HG03280 (cell line): ENCODE results near the gene SLC9A1.

Source experiments
- ATAC-seq: cut with Tn5 transposase; IDR thresholded peaks from one replicate; pipeline ENCODE4 v1.9.1; 2021; ENCODE audit warnings: mild to moderate bottlenecking, moderate library complexity; ENCODE audit not compliant: unreplicated experiment

The SLC9A1 gene

DNA sequence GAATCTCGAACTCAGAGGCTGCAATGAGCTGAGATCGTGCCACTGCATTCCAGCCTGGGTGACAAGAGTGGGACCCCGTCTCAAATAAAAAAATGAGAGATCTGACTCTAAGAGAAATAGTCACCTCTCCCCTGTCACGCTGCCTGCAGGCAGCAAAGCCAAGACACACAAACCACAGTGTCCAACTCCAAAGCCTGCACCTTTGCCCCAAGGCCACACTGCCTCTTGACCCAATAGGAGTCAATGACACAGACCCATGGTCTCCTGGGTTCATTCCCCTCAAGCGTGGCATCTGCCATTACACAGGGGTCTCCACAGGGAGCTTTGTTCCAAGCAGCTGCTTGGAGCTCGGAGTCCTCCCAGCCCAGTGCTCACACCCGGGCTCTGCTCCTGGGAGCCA lies 46.3 kb downstream of the SLC9A1 start:
- no peak for ATAC-seq

DNA sequence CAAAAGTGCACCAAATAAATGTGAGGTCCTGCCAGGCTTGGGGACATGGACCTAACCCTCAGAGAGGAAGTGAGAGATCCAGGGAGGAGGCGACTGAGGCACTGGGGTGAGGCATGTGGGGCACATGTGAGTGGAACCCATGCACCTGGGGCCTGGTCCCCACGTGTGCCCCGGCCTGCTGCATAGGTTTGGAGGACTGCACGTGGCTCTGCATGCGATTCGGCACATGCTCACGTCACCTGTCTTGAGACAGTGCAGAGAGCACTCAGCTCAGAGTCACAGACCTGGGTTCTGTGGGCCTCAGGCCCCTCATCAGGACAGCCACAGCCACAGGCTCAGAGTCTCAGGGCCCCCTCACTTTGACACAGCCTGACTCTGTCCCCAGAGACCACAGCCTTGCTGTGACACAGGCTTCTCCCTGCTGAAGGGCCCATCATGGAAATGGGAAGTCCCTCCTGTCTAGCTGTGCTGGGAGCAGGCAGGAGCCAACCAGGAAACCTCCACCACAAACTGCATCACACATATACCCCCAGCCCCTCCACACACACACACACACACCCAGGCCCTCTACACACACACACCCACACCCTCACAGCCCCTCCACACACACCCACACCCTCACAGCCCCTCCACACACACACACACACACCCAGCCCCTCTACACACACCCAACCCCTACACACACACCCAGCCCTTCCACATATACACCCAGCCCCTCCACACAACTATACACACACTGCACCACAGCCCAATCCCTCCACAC lies 48.2 kb downstream of the SLC9A1 start:
- no peak for ATAC-seq

DNA sequence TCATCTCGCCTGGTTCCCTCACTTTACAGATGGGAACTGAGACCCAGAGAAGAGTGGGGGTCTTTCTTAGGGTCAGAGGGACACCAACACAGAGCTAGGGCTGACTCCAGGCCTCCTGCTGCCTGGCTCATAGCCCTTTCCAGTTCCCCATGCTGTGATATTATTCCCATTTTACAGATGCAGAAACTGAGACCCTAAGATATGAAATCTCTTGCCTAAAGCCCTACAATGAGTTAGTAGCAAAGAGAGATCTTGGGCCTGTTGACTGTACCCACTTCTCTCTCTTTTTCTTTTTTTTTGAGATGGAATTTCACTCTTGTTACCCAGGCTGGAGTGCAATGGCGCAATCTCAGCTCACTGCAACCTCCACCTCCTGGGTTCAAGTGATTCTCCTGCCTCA lies 49.9 kb downstream of the SLC9A1 start:
- no peak for ATAC-seq

DNA sequence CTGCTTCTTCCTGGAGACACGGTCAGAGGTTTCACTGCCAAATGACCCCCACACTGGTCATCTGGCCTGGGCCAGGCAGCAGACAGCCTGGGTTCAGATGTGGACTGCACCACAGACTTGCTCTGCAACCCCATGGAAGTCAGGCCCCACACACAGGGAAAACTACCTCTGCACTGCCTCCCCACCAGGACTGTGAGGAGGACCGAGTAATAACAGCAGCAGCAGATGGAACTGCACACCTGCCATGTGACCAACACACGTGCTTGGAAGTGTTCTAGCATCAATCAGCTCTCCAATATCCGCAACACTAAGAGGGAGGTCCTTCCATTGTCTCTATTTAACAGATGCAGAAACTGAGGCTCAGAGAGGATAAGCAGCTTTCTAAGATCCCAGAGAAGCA lies 51.4 kb downstream of the SLC9A1 start:
- ATAC-seq: no peak

DNA sequence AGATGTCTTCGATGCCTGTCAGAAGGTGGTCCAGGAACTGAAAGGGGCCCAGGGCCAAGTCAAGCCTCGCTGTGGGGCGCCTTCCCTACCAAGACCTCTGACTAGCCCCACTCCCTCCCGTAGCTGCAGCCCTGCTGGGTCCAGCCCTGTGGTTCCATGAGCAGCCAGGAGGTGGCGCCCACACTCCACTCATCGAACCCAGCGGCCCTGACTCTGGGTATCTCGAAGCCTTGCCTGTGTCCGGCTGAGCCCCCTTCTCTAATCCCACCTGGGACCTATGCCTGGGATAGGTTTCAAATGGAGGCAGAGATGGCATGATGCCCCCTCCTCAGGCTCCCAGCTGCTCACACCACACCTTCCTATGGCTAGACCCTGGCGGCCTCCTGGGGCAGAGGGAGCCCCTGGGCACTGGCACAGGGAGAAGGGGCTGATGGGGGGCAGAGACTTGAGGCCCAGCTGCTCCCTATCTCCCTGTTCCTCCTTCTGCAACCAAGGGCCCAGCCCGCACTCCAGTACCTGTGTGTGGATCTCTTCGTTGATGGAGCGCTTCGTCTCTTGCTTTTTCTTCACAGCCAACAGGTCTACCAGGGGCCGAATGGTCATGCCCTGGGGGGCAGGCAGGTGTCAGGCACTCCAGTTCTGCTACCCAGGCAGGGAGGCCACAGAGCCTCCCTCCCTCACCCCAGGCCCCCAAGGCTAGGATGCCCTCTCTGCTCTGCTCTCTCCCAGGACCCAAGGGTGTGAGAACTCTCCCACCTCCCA lies 52.0 kb downstream of the SLC9A1 start:
- no peak for ATAC-seq

DNA sequence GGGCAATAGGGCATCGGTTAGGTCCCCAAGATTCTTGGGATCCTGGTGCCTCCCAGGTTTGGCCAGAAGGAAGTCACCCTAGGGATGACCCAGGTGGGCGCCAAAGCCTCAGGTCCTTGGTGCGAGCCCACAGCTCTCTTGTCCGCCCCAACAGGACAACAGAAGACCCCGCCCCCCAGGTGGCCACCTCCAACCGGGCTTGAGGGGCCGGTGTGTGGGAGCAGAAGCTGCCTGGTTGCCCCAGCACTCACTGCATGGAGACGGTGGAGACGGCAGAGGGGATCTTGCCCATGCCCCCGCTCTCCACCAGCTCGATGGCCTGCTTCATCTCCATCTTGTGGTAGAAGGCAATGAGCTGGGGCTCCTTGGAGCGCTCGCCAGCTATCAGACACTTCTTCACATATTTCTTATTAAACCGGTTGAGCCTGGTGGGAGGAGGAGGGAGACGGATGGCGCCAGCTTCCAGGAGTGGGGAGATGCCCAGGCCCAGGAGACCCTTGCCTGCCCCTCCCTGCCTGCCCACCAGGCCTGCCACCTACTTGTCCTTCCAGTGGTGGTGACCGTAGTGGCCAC lies 52.7 kb downstream of the SLC9A1 start:
- no peak for ATAC-seq

DNA sequence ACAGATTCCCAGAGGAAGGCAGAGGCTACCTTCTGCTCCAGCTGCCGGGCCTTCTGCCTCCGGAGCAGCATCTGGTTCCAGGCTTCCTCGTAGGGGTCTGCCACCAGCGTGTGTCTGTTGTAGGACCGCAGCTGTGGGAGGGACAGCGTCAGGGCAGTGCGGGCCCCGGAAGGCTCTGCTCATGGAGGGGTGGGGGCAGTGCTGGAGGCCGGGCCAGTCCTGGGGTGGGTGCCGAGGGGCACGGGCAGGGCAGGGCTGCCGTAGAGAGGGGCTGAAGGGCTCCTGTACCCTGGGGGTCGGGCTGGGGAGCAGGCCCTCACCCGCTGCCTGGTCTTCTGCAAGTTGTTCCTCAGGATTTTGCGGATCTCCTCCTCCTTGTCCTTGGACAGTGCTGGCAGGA lies 53.2 kb downstream of the SLC9A1 start:
- ATAC-seq: no peak

DNA sequence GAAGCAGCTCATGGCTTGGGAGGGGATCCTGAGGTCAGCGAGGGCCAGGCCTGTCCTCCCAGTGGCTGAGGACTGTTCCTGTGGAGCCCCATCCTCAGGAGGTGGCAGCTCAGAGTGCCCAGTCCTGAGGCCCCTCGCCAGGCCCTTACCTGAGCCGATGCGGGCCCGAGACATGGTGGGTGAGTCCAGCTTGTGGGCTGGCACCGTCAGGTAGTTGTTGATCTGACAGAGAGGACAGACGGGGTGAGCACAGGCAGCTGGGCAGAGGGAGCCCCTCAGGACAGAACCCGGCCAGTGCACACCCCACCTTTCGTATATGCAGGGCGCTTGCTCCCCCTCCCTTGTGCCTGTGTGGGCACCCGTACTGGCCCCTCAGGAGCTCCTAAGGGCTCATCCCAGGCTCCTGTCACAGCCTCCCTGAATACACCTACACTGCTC lies 53.9 kb downstream of the SLC9A1 start:
- ATAC-seq: no peak

DNA sequence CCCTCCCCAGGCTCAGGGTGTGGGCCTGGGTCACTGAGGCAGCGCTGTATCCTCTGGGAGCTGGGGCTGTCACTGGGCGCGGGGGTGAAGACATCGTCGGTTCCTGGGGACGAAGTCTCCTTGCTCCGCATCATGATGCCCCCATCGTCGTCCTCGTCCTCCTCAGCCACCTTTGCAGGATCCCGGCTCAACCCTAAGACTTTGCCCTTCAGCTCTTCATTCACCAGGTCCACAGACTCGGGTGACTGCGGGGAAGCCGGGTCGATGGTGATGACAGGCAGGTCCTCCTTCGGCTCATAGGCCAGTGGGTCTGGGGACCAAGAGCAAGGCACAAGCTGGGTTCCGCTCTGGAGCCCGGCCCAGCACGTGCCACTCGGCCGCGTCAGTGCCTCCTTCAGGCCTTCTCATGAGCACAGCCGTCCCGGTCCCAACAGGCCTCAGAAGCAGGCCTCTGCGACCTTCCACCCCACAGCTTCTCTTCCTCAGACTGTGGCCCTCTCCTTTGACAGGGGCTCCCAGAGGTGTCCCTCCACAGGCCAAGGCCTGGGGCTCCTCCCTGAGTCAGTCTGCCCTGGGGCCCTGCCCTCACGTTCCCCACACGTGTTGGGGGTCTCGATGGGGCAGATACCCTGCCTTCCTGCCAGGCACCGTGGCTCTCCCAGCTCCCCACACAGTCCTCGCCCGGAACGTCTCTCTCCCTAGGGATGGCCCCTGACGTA lies 54.4 kb downstream of the SLC9A1 start:
- no peak for ATAC-seq

DNA sequence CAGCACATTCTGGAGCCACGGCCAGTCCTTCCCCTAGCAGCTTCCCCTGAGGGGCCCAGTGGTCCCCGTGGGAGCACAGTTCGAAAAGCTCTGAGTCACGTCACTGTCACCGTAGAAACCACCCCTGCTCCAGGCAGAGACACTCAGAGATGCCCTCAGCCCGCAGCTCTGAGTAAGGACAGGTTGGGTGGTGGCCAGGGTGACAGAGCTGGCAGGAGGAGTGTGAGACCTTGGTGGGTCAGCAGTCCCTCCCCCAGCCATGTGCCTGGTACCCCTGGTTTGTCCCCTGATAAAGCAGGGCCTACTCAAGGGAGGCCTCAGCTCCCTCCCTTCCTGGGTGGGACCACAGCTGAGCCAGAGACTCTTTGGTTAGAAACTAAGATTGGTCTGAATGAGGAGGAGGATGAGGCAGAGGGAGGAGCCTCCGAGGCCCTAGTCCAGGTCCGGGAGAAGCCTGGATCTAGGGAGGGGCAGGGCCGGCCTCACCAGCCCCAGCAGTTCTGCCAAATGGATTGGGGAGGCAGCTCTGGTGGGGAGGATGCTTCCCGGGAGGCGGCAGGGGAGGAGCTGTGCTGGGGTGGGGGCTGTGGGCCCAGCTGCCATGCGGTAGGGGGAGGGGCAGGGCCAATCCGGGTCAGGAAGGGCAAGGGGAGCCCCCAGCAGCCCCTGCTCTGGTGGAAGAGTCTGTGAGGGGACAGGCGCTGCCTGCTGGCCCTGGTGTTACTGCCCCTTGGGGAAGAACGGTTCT lies 55.2 kb downstream of the SLC9A1 start:
- ATAC-seq: no peak

DNA sequence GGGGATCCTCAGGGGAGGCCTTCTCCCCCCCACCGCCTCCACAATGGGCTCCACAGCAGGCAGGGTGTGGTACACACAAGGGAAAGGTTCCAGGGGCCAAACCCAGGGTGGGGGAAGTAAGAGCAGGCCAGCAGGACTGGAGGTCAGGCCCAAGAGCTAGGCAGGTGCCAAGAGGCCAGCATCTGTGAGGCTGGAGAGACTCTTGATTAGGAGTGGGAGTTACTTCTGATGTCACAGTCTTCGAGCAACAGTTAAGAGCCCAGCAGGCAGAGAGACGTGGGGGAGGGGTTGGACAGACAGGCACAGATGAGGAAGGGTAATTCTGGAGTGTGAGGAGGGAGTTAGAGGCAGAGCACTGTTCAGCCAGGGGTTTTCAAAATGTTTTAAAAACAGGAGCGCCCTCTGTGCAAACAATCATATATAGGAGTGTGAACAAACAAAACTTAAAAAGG lies 55.8 kb downstream of the SLC9A1 start:
- no peak for ATAC-seq

DNA sequence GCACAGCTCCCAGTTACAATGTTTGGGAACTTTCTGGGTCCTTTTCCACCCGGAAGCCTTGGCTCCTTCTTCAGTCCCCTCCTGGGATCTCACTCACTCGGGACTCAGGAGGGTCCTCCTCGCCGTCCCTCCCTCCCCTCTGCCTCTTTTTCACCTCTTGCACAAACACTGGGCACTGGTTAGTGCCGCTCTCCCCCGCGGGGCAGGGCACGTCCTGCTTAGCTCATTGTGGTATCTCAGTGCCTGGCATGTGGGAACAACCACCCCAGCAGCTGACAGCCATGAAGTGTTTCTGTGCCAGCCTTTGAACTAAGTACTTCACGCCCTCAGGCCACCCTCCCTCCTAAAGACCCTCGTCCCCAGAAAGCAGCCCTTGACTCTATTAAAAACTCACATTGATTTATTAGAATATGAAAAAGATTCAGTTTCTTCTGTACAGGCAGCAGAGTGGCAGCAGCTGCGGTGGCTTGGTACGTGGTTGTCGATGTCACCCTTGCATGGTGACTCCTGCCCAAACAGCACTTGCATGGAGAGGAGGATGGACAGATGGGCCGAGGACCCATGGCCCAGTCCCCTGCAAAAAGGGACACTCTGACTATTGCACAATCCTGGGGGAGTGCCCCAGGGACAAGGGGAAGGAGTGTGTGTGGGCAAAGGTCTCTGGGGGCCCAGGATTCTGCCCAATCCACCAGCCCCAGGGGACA lies 56.3 kb downstream of the SLC9A1 start:
- no peak for ATAC-seq

DNA sequence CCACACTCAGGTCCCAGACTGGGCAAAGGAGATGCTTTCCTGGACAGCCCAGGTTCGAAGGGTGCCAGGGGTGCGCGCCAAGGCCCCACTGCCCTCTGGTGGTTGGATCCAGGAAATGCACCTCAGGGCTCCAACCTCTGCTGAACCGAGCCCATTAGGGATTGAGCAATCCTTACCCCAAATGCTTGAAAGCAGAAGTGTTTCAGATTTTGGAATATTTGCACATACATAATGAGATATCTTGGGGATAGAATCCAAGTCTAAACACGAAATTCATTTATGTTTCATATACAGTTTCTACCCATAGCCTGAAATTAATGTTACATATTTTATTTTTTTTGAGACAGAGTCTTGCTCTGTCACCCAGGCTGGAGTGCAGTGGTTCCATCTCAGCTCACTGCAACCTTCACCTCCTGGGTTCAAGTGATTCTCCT lies 57.4 kb downstream of the SLC9A1 start:
- no peak for ATAC-seq

DNA sequence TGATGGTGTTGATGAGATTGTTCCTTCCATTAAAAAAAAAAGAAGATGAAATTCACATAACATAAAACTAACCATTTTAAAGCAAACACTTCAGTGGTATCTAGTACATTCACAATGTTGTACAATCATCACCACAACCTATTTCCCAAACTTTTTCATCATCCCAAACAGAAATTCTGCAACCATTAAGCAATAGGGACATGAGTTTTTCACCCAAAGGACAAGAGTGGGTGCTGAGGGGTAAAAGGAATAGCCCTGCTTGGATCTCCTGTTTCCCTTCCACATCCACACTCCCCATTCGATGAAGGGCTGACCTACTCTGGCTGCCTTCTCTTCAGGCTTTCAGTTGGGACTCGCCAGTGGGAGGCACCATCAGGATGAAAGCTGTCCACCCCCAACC lies 59.3 kb downstream of the SLC9A1 start:
- no peak for ATAC-seq

DNA sequence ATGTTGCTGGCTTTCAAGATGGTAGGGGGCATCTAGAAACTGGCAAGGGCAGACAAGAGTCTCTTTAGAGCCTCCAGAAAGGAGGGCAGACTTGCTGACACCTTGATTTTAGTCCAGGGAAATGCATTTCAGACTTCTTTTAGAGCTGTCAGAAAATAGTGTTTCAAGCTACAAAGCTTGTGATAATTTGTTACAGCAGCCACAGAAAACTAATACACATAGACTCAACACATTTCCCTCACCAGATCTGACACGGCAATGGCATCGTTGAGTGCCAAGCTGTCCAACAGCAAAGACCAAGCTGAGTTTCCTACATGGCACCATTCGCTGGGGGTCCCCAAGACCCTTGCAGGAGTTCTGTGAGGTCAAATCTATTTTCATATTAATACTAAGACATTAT lies 62.0 kb downstream of the SLC9A1 start:
- no peak for ATAC-seq

DNA sequence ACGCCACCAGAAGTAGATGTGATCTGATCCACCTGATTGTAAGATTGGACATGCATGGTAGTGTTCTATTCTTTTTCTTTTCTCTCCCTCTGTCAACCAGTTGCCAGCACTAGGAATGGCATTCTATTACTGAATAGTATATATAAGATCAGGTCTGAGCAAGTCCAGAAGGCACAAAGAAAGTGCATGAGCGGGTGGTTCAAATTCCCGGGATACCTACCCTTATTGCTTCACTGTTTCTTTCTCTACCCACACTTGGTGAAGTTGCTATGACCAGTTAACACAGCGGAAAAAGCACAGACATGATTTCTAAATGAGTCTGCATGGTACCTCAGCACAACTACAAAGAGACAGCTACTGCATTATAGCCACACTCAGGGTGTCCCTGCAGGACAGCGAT lies 64.0 kb downstream of the SLC9A1 start:
- no peak for ATAC-seq

DNA sequence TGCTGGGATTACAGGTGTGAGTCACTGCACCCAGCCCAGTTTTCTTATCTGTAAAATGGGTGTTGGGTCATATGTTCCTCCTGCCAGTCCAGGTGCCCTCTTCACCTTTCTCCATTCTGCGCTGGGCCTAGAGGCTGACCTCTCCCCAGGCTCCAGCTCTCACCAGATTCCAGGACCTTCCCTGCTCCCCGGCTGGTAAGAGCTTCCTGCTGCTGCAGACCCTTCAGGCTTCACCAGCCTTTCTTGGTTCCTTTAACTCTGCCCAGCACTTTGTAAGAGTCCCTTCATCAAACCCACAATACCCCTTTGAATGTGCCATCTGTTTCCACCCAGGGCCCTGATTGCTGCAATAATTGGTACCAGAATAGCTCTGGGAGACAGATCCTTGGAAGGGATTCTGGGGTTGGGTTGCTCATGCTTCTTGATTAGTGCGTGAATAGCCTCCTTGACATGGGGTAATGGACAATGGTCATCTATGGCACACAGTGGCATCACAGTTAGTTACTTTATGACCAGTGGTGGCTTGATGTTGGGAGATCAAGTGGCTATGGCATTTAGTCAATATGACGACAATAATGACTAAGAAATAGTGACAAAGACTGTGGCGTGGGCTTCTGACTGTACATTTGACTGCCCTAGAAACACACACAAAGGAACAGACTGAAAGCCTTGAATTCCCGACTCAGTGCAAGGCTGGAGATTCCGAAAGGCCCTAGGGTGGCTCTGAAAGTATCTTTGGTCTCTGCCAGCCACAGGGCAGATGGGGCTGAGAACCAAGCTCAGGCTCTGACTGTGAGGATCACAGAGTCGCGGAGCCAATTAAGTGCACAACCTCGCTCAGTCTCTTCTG lies 67.3 kb downstream of the SLC9A1 start:
- ATAC-seq: no peak

DNA sequence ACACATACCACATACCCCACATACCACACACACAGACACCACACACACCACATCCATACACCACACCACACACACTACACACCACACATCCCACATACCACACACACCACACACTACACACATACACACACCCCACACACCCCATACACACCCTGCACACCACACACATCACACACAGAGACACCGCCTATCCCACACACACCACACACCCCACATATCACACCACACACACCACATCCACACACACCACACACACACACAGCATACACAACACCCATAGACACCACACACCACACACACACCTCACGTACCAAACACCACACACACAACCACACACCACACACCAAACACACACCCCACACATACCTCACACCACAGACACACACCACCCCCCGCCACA lies 68.3 kb downstream of the SLC9A1 start:
- no peak for ATAC-seq

DNA sequence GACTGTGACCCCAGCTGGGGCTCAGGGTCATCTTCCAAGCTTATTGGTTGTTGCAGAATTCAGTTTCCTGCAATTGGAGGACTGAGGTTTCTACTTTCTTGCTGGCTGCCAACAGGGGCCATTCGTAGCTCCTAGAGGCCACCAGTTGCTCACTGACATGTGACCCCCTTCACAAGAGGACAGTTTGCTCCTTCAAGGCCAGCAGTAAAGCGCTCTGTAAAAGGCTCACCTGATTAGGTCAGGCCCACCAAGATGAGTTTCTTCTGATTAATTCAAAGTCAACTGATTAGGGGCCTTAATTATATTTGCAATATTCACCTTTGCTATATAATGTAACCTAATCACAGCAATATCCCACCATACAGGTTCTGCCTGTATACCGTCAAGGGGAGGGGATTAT lies 68.9 kb downstream of the SLC9A1 start:
- ATAC-seq: no peak
